GM21576 (cell line): ENCODE data around the gene IL1RAPL2.
"Not testable (repeated sequence)": the region's sequence is repeated elsewhere in the genome, so short reads cannot be mapped to it uniquely, and the experiment has no call there.

Experiments used
- ATAC-seq: cut with Tn5 transposase; IDR thresholded peaks from one replicate; pipeline ENCODE4 v1.9.1; 2021; ENCODE audit warnings: mild to moderate bottlenecking, moderate library complexity; ENCODE audit not compliant: unreplicated experiment

Gene IL1RAPL2

GRCh38 chrX:105664243-105664642, 1098.2 kb downstream of the IL1RAPL2 start:
- ATAC-seq = no peak

- not testable (repeated sequence) for ATAC-seq
Measured at GRCh38 chrX:105684288-105684687, 1118.3 kb downstream of the IL1RAPL2 start.

- no peak for ATAC-seq
Measured at GRCh38 chrX:105694839-105695238, 1128.8 kb downstream of the IL1RAPL2 start.

- ATAC-seq = no peak
Measured at GRCh38 chrX:105695451-105695850, 1129.5 kb downstream of the IL1RAPL2 start.

GRCh38 chrX:105696870-105697269, 1130.9 kb downstream of the IL1RAPL2 start:
- no peak for ATAC-seq

GRCh38 chrX:105697984-105698781, 1132.2 kb downstream of the IL1RAPL2 start:
- no peak for ATAC-seq

- no peak for ATAC-seq
Measured at GRCh38 chrX:105700331-105700730, 1134.3 kb downstream of the IL1RAPL2 start.

GRCh38 chrX:105701310-105702052, 1135.5 kb downstream of the IL1RAPL2 start:
- ATAC-seq = no peak

GRCh38 chrX:105703876-105704275, 1137.9 kb downstream of the IL1RAPL2 start:
- no peak for ATAC-seq

GRCh38 chrX:105706041-105706440, 1140.0 kb downstream of the IL1RAPL2 start:
- no peak for ATAC-seq

GRCh38 chrX:105711805-105712204, 1145.8 kb downstream of the IL1RAPL2 start:
- no peak for ATAC-seq

- no peak for ATAC-seq
Measured at GRCh38 chrX:105715746-105716145, 1149.7 kb downstream of the IL1RAPL2 start.

- ATAC-seq = no peak
Measured at GRCh38 chrX:105723966-105724735, 1158.2 kb downstream of the IL1RAPL2 start.

GRCh38 chrX:105725228-105725627, 1159.2 kb downstream of the IL1RAPL2 start:
- ATAC-seq = no peak

- ATAC-seq = no peak
Measured at GRCh38 chrX:105738162-105738561, 1172.2 kb downstream of the IL1RAPL2 start.

GRCh38 chrX:105744291-105744690, 1178.3 kb downstream of the IL1RAPL2 start:
- no peak for ATAC-seq

- no peak for ATAC-seq
Measured at GRCh38 chrX:105744946-105745345, 1178.9 kb downstream of the IL1RAPL2 start.

- ATAC-seq = no peak
Measured at GRCh38 chrX:105745863-105746262, 1179.9 kb downstream of the IL1RAPL2 start.

GRCh38 chrX:105752338-105752956, 1186.4 kb downstream of the IL1RAPL2 start:
- no peak for ATAC-seq

GRCh38 chrX:105753411-105753810, 1187.4 kb downstream of the IL1RAPL2 start:
- no peak for ATAC-seq
